COLO829 (cell line): ENCODE results near the gene TMEM154.

Source experiments
- DNase-seq: peaks from one replicate; pipeline ENCODE4 v3.0.0; 2012; ENCODE audit warnings: low spot score

Gene TMEM154

DNA sequence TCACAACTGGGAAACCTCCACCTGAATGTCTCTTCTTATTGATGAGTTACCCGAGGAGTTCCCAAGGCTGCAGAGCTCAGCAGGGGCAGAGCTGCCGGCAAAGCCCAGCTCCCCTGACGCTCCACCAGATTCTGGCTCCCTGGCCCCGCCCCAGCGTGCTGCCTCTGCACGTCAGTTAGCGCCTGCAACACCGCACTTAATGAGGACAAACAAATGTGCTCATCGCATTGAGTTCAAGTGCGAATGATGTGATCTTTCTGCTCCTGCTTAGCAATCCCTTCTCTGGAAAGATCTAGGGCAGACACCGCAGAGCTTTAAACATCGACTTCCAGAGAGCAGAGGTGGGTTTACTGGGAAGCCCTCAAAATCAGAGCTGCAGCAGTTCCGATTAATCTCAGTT, 88.4 kb downstream of the TMEM154 start:
- DNase-seq: no peak

- DNase-seq: no peak
These were observed 89.4 kb downstream of the TMEM154 start for GRCh38 chr4:152590179-152591031.

GRCh38 chr4:152588869-152589268, 90.9 kb downstream of the TMEM154 start:
- DNase-seq: no peak

DNA sequence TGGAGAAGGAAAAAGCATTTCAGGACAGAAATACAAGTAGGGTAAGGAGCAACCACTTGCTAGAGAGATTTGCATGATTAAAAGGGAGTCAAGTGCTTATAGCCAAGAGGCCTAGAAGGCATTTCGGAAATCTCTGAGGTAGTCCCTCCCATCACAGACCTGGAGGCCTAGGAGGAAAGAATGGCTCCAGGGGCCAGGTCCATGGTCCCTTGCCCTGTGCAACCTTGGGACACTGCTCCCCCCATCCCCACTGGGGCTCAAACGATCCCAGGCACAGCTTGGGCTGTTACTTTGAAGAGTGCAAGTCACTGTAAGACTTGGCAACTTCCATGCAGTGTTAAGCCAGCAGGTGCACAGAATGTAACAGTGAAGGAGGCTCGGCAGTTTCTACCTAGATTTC, 92.7 kb downstream of the TMEM154 start:
- DNase-seq: no peak

GRCh38 chr4:152586668-152587067, 93.1 kb downstream of the TMEM154 start:
- DNase-seq: no peak

DNA sequence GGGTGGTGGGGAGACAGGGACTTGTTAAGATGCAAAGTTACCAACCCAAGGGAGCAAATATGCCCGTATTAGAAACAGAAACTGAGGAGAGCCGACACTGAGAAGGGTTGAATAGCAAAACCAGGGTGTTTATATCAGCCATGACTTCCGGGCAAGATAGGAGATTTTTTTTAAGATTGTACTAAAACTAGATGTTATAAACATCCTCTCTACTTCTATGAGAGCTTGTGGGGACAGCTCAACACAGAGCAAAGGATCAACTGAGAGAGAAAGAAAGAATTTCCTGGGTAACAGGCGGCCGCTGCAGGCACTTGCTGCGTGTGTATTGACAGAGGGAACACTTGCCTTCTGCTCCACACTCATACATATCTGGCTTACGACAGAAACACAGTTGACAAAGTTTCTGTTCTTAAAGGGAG, 94.8 kb downstream of the TMEM154 start:
- no peak for DNase-seq

DNA sequence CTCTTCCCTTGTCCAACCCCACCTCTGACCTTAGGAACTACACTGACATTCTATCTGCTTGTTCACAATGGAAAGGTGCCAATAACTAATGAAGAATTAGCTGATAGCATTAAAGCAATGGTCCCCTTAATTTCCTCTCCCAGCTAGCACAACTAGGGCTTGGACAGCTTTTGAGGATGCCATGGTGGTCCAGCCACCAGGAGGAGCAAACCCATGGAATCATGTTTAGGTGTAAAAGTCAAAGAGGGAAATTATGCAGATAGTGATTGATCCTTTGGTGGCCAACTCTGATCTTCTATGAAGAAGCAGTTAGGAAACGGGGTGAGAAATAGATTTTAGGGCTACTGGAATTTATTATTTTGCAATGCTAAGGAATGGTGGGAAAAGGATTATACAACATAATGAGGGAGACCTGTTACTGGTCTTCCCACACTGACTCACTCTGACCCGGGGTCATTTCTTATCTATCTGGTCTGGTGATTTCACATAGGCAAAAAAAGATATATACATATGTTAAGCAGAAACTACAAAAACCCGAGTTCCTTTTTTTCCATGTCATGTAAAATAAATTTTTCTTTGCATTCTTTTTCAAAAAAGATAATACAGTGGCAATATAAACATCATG, 98.1 kb downstream of the TMEM154 start:
- no peak for DNase-seq

- no peak for DNase-seq
These were observed 99.9 kb downstream of the TMEM154 start for GRCh38 chr4:152579916-152580315.

DNA sequence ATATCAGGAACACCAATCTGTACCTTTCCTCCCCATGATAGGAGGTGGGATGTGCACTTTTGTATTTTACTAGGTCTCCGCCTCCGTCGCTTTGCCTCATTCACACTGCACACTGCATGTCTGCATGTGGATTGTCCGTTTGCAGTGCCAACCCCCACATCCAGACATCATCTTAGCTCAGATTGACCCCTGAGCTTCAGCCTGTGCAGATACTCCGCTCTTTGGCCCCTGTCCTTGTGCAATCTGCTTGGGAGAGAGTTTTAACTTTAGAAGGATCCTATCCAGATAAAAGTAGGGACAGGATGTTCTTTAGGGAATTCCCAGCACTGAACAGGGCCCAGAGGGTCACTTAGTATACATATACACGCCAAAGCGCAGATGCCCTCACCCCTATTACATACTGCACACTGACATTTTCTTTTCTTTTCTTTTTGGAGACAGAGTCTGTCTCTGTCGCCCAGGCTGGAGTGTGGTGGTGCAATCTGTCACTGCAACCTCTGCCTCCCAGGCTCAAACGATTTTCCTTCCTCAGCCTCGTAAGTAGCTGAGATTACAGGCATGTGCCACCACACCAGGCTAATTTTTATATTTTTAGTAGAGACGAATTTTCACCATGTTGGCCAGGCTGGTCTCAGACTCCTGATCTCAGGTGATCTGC, 100.6 kb downstream of the TMEM154 start:
- DNase-seq: no peak

- no peak for DNase-seq
These were observed 101.1 kb downstream of the TMEM154 start for GRCh38 chr4:152578670-152579069.

- no peak for DNase-seq
These were observed 101.9 kb downstream of the TMEM154 start for GRCh38 chr4:152577708-152578396.

DNA sequence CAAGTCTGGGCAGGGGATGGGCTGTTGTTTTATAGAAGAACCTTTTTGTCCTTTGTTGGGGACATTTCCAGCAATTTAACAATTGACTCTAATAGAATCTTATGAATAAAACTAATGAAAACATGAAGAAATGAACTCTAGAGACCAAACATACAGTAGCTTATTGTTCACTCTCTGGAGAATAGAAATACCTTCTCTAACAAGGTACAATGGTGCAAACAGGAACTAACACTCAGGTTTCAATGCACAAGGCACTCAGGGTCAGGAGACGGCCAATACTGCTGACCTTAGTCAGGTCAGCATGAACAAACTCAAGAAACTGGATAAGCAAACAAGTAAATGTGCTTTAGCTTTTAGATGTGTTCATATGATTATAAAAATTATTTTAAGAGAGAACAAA, 104.3 kb downstream of the TMEM154 start:
- DNase-seq: peak; percentile 40

DNA sequence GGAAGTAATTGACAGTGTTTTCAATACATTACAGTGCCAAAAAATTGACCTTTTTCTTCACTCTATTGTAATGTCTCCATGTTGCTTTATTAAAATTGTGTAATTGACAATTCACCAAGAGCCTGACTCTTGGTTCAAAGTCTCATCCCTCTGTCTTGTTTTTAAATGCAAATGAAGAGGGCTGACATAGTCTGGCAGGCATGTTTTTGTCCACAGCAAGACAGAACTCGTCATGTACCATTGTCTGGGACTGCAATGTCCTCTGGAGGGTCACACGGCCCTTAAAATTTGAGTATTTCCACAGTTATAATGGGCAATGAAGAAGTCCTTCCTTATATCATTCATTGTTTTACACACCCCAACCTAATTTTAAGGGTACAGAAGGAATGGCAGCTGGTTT, 105.9 kb downstream of the TMEM154 start:
- no peak for DNase-seq

DNA sequence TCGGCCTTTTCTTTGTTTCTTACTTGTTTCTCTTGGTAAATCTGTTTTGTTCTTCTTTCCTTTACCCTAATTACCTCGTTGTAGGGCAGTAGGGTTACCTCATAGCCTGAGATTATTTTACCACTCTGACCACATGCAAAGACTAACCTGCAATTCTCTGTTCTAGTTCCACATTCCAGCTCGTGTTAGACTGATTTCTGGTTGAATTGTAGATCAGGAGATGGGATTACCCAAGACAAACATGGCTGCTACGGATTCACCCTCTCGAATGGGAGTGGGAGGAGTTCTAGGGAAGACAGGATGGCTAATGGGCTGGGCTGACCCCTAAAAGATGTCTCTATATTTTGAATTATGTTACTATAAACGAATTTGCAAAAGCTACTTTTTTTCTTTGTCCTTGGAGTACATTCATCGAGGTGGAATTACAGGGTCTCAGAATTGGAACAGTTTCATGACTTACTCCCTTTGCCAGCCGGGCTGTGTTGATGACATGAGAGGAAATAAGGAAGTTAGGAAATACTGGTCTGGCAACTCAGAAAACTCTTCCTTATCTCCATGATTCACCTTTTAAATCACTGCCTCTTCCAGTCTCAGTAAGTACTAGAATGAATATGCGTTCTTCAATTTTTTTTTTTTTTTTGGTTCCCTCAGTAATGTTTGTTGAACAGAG, 107.2 kb downstream of the TMEM154 start:
- DNase-seq: no peak

DNA sequence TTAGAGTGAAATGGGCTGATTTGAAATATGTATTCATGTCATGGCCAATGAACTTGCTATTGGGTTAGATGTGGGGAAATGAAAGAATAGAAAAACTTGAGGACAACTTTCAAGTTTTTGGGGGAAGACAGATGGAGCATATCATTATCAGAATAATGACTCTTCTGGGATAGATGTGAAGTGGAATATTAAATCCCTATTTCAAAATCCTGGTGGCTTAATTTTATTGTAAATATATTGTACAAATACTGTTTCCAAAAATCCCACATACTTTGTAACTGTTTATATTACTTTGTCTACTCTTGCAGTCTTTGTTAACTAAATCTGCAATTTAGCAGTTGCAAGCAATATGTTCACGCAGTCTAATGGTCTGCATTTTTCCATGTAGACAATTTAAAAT, 108.0 kb downstream of the TMEM154 start:
- DNase-seq: no peak

DNA sequence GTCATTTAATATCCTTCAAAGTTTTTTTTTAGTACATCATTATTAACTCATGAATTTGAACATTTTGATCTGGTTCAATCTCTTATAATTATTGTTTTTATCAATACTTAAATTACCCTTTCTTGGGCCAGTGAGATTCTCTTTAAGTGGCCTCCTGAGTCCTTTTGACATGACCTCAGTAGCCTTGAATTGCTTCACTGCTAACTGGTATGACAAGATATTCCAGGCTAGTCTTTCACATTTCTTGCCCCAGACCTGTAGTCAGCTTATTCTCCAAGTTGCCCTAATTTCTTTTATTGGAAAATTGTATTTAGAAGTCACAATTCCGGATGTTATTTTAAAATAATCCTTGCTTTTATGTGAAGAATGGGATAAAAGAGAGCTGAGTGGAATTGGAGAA, 108.5 kb downstream of the TMEM154 start:
- DNase-seq: no peak
